ENCODE data around the gene INSYN2B.

DNA sequence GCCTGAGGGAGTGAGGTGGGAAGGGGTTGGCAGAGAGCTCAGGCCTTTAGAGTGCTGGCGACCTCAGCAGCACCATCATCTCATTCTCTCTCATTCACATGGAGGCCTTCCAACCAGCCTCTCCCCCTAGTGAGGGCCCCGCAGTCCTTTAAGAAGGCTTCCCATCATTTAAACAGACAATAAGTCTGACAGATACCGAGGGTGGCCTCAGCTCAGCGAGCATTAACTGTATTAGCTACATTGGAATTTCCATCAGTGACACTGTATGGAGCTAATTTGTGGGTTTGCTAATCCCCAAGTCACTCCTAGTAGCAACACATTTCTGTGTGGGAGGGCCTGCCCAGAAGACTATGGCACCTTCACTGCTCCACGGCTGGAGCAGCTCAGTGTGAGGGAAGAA lies 75.8 kb downstream of the INSYN2B start:
- TF ChIP-seq EZH2 (IDR thresholded peaks at IDR 0.05) (no peak), EZH2phosphoT487 (IDR thresholded peaks at IDR 0.05) (no peak)
- TF ChIP-seq, protein P1, sequence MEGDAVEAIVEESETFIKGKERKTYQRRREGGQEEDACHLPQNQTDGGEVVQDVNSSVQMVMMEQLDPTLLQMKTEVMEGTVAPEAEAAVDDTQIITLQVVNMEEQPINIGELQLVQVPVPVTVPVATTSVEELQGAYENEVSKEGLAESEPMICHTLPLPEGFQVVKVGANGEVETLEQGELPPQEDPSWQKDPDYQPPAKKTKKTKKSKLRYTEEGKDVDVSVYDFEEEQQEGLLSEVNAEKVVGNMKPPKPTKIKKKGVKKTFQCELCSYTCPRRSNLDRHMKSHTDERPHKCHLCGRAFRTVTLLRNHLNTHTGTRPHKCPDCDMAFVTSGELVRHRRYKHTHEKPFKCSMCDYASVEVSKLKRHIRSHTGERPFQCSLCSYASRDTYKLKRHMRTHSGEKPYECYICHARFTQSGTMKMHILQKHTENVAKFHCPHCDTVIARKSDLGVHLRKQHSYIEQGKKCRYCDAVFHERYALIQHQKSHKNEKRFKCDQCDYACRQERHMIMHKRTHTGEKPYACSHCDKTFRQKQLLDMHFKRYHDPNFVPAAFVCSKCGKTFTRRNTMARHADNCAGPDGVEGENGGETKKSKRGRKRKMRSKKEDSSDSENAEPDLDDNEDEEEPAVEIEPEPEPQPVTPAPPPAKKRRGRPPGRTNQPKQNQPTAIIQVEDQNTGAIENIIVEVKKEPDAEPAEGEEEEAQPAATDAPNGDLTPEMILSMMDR (IDR thresholded peaks at IDR 0.05): no peak

All from neural progenitor cell (in vitro differentiated cells).